SIG-M5 treated with dmso at 0.1 percent for 504 hours (cell line): Measurements from ENCODE around the gene RICTOR.

Experiments
- DNase-seq: peaks from one replicate; lab custom pipeline; 2025; ENCODE audit not compliant: unreplicated experiment; lab: John Stamatoyannopoulos, UW

Gene RICTOR

GRCh38 chr5:39100301-39100850 is 26.2 kb upstream of the RICTOR start:
- DNase-seq = no peak

DNA sequence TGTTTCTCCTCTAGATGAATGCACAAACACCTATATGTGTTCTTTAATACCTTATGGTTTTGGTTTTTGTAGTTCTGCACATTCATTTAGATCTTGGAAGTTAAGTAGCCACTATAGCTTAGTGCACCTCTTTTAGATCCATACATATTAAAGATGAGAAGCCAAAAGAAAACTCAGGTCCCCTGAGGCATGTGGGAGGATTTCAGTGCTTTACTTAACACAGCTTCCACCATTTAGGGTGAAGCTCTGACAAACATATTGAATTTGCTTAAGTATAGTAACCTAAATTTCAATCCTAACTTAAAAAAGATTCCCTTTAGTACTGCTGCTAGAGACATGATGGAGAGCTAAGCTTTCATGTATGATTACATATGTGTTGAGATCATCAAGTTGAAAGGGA is 25.6 kb upstream of the RICTOR start:
- no peak for DNase-seq

DNA sequence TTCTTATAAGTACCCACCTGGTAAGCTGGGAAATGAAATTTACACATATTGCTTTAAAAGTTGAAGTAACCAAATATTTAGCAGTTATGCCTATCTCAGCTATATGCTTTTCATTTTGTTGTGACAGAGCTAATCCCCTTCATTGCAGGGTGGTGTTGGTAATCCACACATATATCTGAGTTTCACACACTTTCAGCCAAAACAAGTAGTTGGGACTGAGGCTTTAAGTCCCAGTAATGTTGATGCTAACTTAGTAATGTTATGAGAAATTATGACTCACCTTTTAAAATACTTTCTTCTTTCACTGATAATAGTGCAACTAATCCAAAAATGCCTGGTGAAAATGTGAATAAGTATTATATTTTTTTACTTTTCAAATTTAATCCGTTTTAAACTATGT is 19.2 kb upstream of the RICTOR start:
- no peak for DNase-seq

- DNase-seq = no peak
These were observed 18.6 kb upstream of the RICTOR start for GRCh38 chr5:39092581-39093351.

DNA sequence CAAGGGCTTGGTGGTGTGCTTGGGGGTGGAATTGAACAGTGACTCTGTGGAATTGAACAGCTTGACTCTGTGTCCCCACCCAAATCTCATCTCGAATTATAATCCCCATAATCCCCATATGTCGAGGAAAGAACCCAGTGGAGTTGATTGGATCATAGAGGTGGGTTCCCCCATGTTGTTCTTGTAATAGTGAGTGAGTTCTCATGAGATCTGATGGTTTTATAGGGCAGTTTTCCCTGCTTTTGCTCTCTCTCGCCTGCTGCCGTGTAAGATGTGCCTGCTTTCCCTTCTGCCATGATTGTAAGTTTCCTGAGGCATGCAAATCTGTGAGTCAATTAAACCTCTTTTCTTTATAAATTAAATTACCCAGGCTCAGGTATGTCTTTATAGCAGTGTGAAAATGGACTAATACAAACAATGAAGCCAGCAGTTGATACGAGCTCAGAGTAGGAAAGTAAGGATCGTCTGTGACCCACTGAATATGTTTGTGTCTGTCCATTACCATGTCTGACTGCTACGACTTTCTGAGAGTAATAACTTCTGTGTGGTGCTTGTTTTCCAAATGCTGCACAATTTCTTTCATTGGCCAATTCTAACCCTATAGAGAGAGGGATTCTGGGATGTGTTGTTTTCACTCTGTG is 17.9 kb upstream of the RICTOR start:
- DNase-seq = no peak

GRCh38 chr5:39083968-39084367 is 9.8 kb upstream of the RICTOR start:
- DNase-seq = no peak

DNA sequence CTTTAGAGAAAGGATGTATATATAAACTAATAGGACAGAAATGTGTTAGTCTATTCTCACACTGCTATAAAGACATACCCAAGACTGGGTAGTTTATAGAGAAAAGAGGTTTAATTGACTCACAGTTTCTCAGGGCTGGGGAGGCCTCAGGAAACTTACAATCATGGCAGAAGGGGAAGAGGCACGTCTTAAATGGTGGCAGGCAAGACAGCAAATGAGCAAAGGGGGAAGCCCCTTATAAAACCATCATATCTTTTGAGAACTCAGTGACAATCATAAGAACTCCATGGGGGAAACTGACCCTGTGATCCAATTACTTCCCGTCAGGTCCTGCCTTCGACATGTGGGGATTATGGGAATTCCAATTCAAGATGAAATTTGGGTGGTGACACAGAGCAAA is 8.8 kb upstream of the RICTOR start:
- no peak for DNase-seq

DNA sequence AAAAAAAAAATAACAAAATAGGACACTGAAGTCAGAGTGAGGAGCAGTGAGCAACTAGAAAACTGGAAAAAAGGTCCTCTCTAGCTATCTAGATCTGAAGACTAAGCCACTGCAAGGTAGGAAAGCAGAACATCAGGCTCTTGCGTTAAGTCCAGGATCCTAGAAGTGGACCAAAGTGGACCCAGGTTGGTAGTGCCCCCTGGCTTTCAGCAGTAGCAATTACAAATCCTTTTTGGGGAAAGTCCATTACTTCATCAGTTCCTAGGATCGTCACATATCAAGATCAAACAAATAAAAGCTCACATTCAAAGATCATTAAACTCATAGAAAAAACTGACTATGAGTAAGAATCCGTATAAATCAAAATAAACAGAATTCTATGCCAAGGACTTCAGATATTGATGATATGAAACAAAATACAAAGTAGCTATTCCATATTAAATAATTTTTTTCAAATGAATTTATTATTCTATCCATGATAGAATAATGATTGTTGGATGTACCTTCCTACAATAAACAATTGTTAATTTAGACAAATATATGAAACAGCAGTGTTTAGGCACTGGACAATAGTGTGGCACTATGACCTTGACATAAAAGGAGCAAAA is 6.5 kb upstream of the RICTOR start:
- DNase-seq = peak; percentile 63

GRCh38 chr5:39080168-39080567 is 6.0 kb upstream of the RICTOR start:
- no peak for DNase-seq

DNA sequence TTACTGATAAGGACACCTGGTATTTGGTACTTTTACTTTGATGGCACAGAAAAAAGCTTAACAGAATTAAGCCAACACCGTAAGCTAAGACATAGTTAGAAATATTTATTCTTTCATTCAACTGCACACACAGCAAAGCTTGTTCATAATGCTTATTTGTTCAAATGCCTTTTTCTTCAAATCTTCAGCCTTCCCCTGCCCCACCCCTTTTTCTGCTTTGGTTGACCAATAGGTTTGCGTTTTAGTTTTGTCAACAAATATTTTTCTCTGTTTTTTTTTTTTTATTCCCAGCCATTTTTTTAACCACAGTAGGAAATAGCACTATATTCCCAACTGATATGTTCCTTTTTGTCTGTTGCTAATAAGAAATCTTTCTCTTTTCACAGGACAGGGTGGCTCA is 4.9 kb upstream of the RICTOR start:
- DNase-seq = no peak

DNA sequence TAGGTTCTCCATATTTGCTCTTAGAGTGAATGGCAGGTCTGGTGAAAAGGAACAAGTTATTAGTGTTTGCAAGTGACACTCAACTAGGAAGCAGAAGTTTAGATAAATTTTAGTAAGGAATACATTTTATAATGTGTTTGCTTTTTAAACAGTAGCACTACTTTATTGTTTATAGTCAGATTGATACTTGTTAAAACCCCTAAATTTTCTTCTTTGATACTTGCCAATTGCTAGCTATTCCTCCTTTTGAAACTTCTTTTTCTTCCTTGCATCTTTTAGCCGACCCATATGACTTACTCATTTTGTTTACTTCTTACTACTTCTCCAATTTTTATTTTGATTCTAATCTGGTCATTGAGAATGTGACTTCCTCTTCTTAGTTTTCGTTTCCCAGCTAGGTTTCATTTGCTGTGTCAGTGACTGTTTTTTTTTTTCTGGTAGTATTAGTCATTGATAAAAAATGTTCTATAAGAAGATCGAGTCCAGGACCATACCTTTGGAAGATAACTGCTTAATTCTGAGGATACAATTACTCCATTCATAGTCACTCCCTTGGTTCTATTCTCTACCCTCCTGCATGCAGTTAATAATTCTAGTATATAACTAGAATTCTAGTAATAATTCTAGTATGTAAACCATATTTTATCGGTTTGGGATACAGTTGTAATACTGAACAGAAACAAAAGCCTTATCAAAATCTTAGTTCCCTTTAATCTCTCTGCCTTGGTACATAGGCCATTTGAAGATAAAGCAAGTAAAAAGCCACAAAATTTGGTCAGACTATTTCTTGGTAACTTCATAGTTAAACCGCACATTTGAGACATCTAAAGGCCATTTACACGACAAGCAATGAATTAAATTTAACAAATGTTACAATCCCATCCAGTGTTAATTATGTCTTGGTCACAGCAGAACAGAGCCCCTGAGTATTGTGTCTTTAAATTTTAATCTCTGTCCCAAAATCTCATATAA is 2.8 kb upstream of the RICTOR start:
- DNase-seq = peak; percentile 96

DNA sequence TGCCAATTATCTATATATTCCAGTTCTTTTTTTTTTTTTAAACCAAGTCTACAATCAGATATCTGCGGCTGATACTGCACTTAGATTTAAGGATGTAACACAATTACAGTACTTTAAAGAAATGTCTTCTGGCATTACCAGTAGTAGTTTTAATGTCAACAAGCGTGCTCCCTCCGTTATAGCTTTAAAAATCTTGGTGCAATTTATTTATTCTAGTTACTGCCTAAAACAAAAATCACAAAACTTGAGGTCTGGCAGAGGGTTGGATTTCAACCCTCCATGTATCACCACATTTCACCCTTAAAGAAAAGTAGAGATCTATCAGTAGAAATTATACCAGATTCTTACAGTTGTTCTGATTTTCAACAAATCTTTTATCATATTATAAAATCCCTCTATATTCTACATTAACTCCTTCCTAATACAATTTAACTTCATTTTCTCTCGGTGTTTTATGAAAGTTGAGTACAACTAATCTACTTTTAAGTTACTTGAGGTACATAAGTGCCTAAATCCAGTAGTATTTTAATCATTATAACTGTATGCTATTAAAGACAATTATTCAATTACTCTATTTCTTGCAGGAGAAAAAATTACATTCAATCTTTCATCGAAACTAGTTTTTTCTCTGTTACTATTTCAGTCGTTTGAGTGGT is 2.0 kb upstream of the RICTOR start:
- DNase-seq = no peak

DNA sequence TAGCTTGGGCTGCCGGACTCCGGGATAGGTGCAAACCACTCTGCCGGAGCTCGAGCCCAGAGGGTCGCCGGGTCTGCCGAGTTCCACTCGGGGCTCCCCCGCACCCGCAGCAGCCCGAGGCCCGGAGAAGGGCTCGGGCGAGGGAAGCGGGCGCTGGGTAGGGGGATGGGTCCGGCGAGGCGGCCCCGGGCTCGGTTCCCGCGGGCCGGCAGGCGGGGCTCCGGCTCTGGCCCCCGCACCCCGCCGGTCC is 507 bp downstream of the RICTOR start:
- no peak for DNase-seq

DNA sequence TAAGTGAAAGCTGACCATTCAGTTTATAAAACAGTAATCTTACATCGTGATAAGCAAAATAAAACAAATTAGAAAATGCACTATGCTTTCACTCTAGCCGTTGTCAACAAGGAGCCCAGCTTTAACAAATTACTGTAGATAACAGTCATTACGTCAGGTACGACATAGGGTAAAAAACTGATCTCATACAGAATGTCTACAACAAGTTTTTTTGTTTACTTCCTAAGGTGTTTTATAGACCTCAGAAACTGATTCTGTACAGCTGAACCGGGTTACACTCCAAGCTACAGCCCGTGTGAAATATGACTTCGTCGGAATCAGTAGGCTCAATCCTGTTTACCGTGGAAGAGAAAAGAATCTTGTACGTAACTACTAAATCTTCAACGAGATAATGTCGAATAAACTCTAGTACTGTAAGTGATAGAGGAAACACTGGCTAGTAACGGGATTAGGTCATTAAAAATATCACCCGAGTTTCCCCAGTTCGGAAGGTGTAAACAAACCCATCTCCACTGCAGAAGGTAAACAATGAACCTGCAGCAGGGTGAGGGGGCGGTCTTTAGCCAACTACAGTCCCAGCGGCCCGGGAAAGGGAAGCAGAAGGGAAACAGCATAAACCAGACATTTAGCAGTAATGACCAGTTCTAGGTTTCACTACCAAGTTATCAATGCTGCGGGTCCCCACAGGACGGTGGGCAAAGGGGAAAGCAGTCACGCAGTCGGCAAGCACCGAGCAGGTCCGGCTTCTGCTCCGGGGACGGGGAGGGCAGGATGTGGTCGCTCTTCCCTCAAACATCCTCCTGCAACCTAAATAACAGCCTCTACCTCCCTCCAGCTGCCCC is 1.1 kb downstream of the RICTOR start:
- DNase-seq = peak; percentile 45

DNA sequence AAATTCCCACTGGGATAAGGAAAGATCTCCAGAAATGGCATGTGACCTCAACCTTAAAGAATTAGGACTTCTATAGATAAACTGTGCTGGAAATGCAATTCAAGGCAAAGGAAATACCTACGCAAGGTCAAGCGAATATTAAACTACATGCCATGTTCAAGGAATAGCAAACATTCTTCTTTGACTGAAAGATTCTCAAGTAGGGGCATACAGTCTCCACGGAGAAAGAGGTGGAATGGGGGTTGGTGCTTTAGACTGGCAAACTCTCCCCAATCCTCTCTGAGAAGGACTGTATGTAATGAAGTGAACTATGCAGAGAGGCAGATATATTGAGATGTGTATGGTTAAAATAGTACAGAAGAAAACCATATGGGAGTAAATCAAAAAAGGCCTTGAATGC is 6.1 kb downstream of the RICTOR start:
- DNase-seq = no peak

DNA sequence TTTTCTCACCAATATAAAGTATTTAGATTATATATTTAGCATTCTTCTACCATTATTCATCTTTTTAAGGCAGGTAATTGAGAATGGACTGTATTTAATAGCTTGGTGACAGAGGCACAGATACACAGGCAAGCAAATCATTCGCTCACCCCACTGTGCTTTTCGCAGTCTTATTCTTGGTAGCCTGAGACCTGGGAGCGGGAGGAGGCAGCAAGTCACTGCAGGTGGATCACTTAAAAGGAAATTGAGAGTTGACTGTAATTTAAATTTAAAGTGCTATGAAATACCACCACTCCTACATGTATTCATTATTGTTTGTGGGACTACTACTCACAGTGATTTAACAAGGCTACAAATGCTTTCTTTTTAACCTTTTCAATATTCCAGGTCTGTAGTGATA is 9.7 kb downstream of the RICTOR start:
- DNase-seq = no peak

DNA sequence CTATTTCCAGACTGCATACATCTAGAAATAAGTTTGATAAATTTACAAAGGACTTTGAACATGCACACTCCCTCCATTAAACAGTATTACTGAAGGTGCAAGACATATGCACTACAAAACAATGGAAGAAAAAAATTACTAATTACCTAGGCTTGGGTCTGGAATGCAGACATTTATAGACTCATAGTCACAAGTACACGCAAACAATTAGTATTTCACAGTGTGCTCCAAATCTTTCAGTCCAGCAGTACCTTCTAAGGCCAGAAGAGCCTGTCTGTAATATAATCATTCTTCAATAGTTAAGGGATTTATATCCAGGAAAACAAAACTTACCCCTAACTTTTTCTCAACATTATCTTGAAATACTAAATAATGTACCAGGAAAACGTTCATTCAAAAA is 11.2 kb downstream of the RICTOR start:
- no peak for DNase-seq

DNA sequence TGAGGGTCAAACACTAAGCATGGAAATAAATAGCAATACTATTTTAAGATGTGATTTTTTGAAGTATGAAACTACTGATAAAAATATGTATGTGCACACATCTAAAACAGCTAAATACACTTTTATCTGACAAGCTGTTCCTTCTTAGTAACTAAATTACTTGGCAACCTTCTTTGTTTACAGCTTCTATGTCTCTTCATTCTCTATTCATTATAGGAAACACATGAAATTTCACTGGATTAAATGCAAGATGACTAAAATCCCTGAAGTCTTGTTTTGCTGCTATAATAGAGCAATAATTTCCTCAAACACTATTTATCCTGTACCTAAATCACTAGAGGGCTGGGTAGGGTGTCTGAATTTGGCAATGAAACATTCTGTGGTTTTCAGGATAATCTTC is 11.7 kb downstream of the RICTOR start:
- DNase-seq = no peak

DNA sequence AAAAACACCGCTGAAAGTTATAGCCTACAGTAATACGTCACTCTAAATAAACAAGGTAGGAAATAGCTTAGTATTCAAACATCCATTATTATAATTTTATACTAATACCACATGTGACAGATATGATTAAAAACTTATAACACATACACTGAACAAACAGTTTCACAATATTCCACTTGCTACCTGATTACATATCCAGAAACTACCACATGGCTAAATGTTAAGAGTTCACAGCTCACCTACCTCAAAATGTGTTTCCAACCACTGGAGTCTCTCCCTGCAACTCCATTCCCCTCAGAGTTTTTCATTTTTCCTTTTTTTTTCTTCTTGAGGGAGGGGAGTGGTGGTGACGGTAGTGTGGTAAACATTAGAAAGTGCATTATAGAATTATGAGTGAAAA is 12.1 kb downstream of the RICTOR start:
- DNase-seq = no peak

DNA sequence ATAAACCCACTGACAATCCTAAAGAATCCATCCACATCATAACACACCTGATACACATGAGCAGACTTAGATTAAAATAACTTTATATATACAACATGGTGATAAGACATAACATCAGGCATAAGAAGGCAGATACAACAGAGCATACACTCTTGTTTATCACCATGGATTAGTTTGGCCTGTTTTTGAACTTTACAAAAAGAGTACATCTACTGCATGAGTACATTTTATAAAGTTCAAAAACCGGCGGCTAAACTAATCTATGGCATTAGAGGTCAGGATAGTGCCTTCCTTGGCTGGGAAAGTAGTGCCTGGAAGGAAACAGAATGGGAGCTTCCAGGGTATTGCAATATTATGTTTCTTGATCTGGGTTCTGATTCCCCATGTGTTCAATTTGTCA is 15.1 kb downstream of the RICTOR start:
- no peak for DNase-seq
